BJ (cell line): ENCODE measurements around the gene SLX4IP. TPM values are rescaled to one million over a fixed set of nuclear protein-coding genes. Genes with fewer than 3 reads are reported as not detected.
A peak's percentile ranks its signal among the peaks of the same experiment; 100 is the strongest.

Experiments
- CTCF ChIA-PET: fragments of 350-600 bp; formaldehyde crosslinking; extraction: SDS; loops from one replicate; lab custom pipeline; 2021; ENCODE audit warnings: antibody characterized with exemption, inconsistent platforms; lab: Yijun Ruan, JAX
- POLR2A ChIA-PET: fragments of 300-600 bp; sonication (Branson Sonifier 250); formaldehyde crosslinking; extraction: SDS; loops from one replicate; lab custom pipeline; 2021; ENCODE audit warnings: antibody characterized with exemption; lab: Charles Lee
- DNase-seq: peaks from one replicate; pipeline ENCODE4 v3.0.0-alpha.2; 2011; ENCODE audit warnings: low read depth
- H3K27me3 ChIP-seq: 2 replicates; pipeline ENCODE4 v1.6.0; 2011; ENCODE audit warnings: low read length; ENCODE audit not compliant: control insufficient read depth, insufficient read depth
- H3K36me3 ChIP-seq: 2 replicates; pipeline ENCODE4 v1.5.1; 2011; ENCODE audit warnings: low read length; ENCODE audit not compliant: control insufficient read depth, insufficient read depth
- H3K4me3 ChIP-seq: 2 replicates; pipeline ENCODE4 v1.5.1; 2011; ENCODE audit warnings: low read depth, mild to moderate bottlenecking, control low read depth, low read length
- polyA plus RNA-seq: library from polyadenylated mRNA; depleted of rRNA; stranded (reverse); fragments of >200 nt; gene quantifications from 2 replicates; pipeline ENCODE4 v1.2.3, GENCODE V29; 2011
- TF ChIP-seq, protein P1 (sequence below): IDR thresholded peaks from 2 replicates; pipeline ENCODE4 v1.5.1; 2011; ENCODE audit warnings: low read depth, mild to moderate bottlenecking, control low read depth, inconsistent platforms, low read length, moderate library complexity; ENCODE audit not compliant: insufficient read depth

Gene SLX4IP
- polyA plus RNA-seq, 1 experiment = 1.6 TPM

- no peaks in the 10 kb centered on the region for H3K36me3 ChIP-seq
- DNase-seq = no peak
- CTCF ChIA-PET = no interaction called here
- TF ChIP-seq, protein P1, sequence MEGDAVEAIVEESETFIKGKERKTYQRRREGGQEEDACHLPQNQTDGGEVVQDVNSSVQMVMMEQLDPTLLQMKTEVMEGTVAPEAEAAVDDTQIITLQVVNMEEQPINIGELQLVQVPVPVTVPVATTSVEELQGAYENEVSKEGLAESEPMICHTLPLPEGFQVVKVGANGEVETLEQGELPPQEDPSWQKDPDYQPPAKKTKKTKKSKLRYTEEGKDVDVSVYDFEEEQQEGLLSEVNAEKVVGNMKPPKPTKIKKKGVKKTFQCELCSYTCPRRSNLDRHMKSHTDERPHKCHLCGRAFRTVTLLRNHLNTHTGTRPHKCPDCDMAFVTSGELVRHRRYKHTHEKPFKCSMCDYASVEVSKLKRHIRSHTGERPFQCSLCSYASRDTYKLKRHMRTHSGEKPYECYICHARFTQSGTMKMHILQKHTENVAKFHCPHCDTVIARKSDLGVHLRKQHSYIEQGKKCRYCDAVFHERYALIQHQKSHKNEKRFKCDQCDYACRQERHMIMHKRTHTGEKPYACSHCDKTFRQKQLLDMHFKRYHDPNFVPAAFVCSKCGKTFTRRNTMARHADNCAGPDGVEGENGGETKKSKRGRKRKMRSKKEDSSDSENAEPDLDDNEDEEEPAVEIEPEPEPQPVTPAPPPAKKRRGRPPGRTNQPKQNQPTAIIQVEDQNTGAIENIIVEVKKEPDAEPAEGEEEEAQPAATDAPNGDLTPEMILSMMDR = no peak
- no peaks in the 10 kb centered on the region for H3K27me3 ChIP-seq
- no peak overlapping the region for H3K4me3 ChIP-seq
- POLR2A ChIA-PET = no interaction called here
These were observed 15.5 kb upstream of the SLX4IP start for GRCh38 chr20:10419550-10420133.

- Histone ChIP-seq H3K27me3 (no peaks in the 10 kb centered on the region), H3K4me3 (no peak overlapping the region), H3K36me3 (no peaks in the 10 kb centered on the region)
- TF ChIP-seq, protein P1 = no peak
- DNase-seq = no peak
- ChIA-PET CTCF (interaction anchor here (2.6 to 5.1 kb wide), 2 partner anchors 444 kb away, joined by 8 to 98 read pairs; no protein-coding TSS in a partner anchor), POLR2A (no interaction called here)
These were observed 11.4 kb upstream of the SLX4IP start for GRCh38 chr20:10423735-10424134.

- no peak for DNase-seq
- Histone ChIP-seq H3K27me3 (no peaks in the 10 kb centered on the region), H3K4me3 (no peak overlapping the region), H3K36me3 (no peaks in the 10 kb centered on the region)
- TF ChIP-seq, protein P1 = peak; percentile 85
- CTCF ChIA-PET = interaction anchor here (0.6 to 5.1 kb wide), 30 partner anchors 9 to 1615 kb away, joined by 3 to 98 read pairs (median 3); no protein-coding TSS in a partner anchor
- POLR2A ChIA-PET = no interaction called here
These were observed 7.9 kb upstream of the SLX4IP start for GRCh38 chr20:10427060-10427692.

- POLR2A ChIA-PET = no interaction called here
- no peak for DNase-seq
- Histone ChIP-seq H3K36me3 (no peaks in the 10 kb centered on the region), H3K27me3 (no peaks in the 10 kb centered on the region), H3K4me3 (no peak overlapping the region)
- CTCF ChIA-PET = interaction anchor here (1.0 to 5.1 kb wide), 8 partner anchors 15 to 1202 kb away, joined by 3 to 98 read pairs (median 4); no protein-coding TSS in a partner anchor
- TF ChIP-seq, protein P1 = no peak
These were observed 7.1 kb upstream of the SLX4IP start for GRCh38 chr20:10428008-10428407.

DNA sequence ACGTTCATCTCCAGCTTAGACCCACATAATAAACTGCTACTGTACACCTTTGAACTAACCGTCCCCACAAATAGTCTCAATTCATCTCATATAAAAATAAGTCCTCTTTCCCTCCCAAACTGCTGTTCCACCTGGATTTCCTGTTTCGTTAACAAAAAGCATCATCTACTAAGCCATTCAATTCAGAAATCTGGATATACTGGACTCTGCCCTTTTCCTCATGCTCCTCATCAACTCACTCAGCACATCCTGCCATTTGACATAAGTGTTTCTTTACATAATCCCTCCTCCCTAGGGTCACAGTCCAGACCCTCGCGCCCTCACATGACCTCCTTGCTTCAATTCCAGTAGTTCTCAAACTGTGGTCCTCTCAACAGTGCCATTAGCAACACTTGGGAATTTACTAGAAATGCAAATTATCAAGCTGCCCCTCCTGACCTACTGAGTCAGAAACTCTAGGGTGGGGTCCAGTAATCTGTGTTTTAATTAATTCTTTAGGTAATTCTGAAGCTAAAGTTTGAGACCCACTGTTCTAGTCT lies 5.6 kb upstream of the SLX4IP start:
- DNase-seq = no peak
- CTCF ChIA-PET = interaction anchor here (0.6 to 2.1 kb wide), 3 partner anchors 339 to 921 kb away, joined by 3 to 8 read pairs (median 4); no protein-coding TSS in a partner anchor
- H3K27me3 ChIP-seq = no peaks in the 10 kb centered on the region
- TF ChIP-seq, protein P1 = no peak
- no peaks in the 10 kb centered on the region for H3K36me3 ChIP-seq
- POLR2A ChIA-PET = no interaction called here
- H3K4me3 ChIP-seq = no peak overlapping the region
